GM19397 (cell line): ENCODE measurements around the gene MB.

Source experiments
- ATAC-seq: cut with Tn5 transposase; IDR thresholded peaks from one replicate; pipeline ENCODE4 v1.9.1; 2021; ENCODE audit warnings: mild to moderate bottlenecking, moderate library complexity; ENCODE audit not compliant: unreplicated experiment

MB gene

DNA sequence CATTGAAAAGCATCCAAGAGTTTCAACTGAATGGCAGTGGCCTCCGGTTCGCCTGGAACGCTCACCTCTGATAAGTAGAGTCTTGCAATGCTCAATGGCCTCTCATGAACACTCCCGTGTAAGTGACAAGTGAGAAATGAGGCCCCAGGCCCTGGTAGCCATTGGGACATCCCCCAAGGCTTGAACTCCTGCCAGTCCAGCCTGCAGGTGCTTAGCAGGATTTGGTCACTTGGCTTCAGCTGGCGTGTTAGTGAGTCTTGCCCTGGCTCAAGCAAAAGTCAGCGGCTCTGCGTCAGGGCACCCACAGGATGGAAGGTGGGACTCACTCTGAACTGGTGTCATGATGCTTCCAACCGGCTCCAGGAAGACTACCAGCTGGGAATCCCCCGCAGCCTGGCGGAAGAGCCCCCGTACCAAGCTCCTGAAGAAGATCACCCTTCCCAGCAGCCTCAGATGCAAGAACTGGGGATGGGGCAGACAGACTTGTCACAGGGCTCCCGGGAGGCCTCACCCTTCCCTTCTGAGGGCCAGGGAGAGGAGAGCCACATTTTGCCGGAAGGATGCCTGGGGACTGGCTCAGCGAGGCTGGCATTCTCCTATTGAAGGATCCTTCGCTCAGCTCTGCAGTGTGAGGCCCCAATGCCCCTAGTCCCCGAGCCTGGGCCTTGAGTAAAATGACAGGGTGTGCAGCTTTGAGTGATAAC is 19.3 kb downstream of the MB start:
- no peak for ATAC-seq

DNA sequence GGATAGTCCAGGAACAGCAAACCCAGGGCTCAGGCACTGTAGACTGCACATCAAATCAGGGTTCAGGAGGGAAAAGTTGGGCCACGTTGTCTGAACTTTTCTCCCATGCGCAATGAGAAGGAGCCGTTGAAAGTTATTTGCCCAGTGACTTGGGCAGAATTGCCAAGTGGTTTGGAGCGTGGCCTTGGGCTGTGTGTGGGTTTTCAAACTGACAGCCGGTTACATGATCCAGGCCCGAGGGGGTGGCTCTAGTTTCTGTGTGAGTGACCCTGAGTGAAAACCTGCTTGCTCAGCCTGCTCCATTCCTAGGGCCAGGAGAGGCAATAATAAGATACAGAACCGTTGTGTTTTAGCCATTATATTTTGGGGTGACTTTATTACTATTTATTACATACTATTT is 20.3 kb downstream of the MB start:
- no peak for ATAC-seq

DNA sequence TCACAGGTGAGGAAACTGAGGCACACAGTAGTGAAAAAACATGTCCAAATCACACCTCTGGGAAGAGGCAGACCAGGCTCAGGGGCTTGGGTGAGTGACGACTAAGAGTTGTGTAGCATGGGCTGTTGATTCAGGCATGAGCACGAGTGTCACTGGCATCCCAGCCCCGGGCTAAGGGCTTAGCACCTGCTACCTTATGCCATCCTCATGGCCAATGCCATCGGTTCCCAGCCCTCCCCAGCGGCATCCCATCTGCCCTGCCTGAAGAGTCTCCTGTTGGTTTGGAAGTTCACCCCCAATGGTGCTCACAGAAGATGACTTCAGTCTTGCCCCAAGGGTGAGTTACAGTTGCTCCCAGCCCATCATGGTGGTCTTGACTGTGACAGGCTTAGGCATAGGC is 22.4 kb downstream of the MB start:
- no peak for ATAC-seq

DNA sequence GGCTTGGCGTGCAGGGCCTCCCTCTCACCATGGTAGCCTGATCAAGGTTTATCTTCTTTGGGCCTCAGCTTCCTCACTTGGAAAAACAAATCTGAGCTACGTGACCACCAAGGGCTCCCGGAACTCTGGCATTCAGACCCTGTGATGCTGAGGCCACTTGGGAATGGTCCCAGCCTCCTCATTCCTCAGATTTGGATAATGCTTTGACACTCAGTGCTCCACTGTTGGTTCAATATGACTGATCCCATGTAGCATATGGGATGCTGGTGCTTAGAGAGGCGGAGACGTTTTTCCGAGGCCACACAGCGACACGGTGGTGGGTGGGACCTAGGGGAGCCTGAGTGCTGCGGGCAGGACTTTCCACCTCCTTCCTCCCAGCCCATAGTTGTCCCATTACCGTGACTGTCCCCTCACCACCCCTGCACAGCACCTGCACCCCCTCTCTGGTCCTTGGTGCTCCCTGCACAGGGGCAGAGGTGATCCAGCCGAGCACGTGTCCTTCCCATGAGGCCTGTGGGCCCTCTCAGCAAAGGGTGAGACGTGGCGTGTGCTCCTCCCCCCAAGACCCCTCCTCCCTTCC is 23.1 kb downstream of the MB start:
- no peak for ATAC-seq

DNA sequence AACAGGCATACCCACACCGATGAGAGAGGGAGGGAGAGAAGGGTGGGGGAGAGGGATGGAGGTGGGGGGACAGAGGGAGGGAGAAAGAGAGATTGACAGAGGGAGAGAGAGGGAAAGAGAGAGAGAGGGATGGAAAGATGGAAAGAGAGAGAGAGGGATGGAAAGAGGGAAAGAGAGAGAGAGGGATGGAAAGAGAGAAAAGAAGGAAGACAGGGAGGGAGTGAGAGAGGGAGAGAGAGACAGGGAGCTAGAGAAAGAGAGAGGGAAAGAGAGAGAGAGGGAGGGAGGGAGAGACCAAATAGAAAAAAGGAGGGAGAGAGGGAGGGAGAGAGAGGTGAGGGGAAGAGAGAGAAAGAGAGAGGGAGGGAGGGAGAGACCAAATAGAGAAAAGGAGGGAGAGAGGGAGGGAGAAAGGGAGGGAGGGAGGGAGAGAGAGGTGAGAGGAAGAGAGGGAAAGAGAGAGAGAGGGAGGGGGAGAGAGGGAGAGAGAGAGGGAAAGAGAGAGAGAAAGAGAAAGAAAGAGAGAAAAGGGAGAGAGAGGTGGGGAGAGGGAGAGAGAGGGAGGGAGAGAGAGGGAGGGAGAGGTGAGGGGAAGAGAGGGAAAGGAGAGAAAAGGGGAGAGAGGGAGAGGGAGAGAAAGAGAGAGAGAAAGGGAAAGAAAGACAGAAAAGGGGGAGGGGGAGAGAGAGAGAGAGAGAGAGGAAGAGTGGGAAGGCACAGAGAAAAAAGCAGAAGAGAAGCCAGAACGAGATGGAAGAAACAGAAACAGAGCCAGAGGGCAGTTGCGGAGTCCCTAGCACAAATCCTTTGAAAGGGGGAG is 23.8 kb downstream of the MB start:
- no peak for ATAC-seq

DNA sequence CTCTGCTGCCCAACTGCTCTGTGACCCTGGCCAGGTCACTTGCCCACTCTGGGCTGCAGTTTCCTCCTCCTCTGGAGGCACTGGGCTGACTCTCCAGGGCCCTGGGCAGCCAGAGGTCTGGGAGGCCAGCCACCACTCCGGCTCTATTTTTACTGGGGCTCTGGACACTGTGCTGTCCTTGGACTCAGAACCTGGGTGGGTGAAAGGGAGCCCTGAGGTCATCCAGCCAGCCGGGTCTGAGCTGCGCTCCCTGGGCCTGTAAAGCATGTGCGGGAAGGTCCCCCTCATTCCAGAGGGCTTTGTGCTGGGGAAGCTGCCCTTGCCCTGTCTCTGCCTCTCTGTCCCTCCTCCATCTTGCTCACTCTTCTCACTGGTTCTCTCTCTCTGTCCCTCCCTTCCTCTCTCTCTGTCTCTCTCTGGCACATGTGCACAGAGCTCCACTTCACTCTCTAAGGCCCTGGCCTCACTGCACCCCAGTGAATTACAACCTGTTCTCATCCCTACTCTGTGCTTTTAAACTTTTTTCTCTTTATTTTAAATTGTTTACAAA is 24.6 kb downstream of the MB start:
- no peak for ATAC-seq

GRCh38 chr22:35591714-35592417 is 25.3 kb downstream of the MB start:
- no peak for ATAC-seq

DNA sequence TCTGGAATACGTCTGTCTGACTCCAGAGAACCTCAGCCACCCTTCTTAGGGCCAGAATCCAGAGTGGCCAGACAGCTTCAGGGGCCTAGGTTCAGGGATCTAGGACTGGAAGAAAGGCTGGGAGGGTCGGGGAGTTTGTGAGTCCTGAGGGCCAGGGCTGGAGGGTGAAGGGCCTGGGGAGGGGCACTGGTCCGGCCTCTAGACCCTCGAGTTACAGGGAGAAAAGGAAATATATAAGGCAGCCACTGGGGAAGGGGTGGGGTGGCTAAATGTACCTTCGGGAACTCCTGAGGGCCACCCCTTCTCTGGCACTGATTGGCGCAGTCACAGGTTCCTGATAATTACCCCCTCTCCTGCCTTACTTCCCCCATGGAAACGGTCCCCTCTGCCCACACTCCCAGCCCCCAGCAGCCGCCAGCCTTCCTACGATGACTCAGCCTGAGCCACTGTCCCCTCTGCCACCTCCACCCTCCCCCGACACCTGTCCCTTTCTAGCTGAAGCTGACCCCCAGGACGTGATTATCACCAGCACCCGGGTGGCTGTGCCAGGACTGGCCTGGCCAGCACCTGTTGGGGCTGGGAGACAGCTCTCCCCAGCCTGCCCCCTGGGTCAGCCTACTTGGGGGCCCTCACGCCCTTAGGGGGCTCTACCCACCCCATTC is 26.4 kb downstream of the MB start:
- ATAC-seq = no peak

- ATAC-seq = no peak
Observed at GRCh38 chr22:35589756-35590093, 27.4 kb downstream of the MB start.

DNA sequence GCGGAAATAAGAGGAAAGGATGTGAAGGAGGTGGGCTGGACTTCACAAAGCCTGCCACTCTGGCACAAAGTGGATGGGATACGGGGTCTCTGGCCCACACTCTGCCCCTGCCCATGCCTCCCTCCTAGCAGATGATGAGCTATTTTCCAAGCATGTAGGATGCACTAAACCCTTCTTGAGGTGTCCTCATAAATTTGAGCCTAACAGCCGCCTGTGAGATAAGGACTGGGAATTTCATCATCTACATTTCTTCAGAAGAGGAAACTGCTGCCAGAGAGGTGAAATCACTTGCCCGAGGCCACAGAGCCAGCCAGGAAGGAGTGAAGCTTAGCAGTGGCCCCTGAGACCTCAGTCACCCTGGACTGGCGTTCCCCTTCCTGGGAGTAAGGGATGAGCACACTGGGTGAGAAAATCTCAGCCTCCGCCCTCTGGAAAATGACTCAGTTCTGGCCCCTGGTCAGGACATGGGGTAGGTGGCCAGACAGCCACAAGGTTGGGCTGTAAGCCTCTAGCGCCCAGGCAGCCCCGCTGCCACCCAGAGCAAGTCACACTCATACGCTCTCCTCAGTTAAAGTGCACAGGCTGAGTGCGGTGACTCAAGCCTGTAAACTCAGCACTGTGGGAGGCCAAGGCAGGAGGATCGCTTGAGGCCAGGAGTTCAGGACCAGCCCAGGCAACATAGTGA is 27.9 kb downstream of the MB start:
- no peak for ATAC-seq

- no peak for ATAC-seq
Observed at GRCh38 chr22:35587896-35588295, 29.2 kb downstream of the MB start.

DNA sequence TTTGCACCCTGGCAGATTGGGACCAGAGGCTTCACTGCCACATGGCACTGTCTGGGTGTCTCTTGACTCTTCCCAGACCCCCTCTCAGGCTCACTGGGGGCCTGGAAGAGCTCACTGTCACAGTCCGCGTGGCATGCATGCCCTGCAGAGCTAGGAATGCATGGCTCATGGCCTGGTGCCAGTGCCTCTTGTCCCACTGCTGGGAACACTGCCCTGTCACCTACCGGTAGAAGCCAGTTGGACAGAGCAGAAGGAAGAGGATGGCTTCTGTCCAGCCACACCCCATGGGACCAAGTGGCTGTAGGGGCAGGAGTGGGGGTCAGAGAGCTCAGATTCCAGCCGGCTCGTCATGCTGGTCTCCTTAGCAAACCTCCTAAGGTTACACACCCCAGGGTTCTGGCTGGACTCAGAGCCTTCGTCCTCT is 29.7 kb downstream of the MB start:
- no peak for ATAC-seq

DNA sequence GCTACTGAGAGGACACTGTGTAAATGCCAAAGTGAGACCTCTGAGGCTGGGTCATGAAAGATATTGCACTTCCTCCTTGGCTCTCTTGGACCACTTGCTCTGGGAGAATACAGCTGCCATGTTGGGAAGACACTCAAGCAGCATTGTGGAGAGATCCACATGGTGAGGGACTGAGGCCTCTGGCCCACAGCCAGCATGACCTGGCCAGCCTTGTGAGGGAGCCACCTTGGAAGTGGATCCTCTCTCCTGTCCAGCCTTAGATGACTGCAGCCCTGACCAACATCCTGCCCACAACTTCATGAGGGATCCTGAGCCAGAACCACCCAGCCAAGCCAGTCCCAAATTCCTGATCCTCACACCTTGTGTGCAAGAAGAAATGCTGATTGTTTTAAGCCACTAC is 30.4 kb downstream of the MB start:
- ATAC-seq = no peak

GRCh38 chr22:35582861-35583670 is 34.1 kb downstream of the MB start:
- no peak for ATAC-seq

DNA sequence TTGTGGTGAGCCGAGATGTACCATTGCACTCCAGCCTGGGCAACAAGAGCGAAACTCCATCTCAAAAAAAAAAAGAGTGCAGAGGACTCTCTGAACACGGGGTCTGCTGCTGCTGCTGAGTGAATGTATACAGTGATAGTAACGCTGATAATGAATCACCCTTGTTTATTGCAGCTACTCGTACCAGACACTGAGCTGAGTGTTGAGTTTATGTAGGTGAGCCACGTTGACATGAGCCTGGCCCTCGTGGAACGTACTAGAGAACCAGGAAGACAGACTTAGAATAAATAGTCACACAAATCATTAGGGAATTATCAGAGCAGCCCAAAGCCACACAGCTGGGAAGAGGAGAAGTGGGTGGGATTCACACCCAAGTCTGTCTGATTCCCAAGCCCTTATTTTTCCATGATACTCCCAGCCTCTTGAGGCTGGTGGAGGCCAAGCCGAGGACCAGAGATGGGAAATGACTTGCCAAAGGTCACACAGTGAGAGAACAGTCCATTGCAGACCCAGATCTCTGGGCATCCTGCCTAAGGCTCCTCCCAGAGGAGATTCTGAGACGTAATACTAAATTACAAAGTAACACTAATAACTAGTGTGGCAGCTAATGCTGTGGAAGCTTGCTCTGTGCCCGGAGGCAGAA is 34.8 kb downstream of the MB start:
- no peak for ATAC-seq

DNA sequence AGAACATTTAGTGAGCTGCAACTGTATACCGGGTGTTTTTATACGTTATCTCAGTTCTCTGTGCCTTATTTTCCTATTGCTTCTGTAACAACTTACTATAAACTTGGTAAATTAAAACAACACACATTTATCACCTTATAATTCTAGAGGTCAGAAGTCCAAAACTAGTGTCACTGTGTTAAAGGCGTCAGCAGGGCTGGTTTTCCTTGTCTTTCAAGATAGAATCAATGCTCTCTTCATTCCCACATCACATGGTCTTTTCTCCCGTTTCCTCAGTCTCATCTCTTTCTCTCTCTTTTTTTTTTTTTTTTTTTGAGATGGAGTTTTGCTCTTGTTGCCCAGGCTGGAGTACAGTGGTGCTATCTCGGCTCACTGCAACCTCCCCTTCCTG is 36.1 kb downstream of the MB start:
- no peak for ATAC-seq

- ATAC-seq = no peak
Observed at GRCh38 chr22:35580351-35581022, 36.6 kb downstream of the MB start.

GRCh38 chr22:35578836-35579575 is 38.1 kb downstream of the MB start:
- no peak for ATAC-seq
